Left colon (tissue), 2 donors: ENCODE results near the gene PLEKHA7. TPM values are rescaled to one million over a fixed set of nuclear protein-coding genes. Genes with fewer than 3 reads are reported as not detected.
"Not testable (repeated sequence)": the region's sequence is repeated elsewhere in the genome, so short reads cannot be mapped to it uniquely, and the experiment has no call there.

Experiments
- ATAC-seq: fragments of 200-7000 bp; cut with Tn5 transposase; one replicate; pipeline ENCODE4 v1.9.1; 2020; ENCODE audit warnings: mild to moderate bottlenecking, moderate library complexity
- DNase-seq, 2 donors: peaks; one replicate each; pipeline ENCODE4 v3.0.0-alpha.2; 2020
- intact Hi-C, 2 donors: fragments of 100-400 bp; cut with DNase I in 1 of 2; cut with micrococcal nuclease in 1 of 2; formaldehyde crosslinking; loops; one replicate each; pipeline versions ENCODE4 v1.11.2 to v1.14.0; 2022; cut with DNase I, micrococcal nuclease
- total RNA-seq, 2 donors: library from RNA; stranded (reverse); fragmentation: NEBNext Ultra II Directional; extraction: Animal tissue kit (Norgen Biotek cat#: 25700); gene quantifications; one replicate each; pipeline ENCODE4 v1.2.1, GENCODE V29; 2021
- donor health status: DM: no; HTN: no; CAD: no.
- donor health status: DM: yes; HTN: yes; CAD: no.

Gene PLEKHA7
- total RNA-seq, 2 donors from 2014 or later: 81.3 to 110 TPM

- peak; percentile 66 for ATAC-seq
- DNase-seq: peak; percentile 54 to 73
- intact Hi-C loops: no loop called here
Measured at GRCh38 chr11:17013548-17014320, 480 bp downstream of the PLEKHA7 start.

DNA sequence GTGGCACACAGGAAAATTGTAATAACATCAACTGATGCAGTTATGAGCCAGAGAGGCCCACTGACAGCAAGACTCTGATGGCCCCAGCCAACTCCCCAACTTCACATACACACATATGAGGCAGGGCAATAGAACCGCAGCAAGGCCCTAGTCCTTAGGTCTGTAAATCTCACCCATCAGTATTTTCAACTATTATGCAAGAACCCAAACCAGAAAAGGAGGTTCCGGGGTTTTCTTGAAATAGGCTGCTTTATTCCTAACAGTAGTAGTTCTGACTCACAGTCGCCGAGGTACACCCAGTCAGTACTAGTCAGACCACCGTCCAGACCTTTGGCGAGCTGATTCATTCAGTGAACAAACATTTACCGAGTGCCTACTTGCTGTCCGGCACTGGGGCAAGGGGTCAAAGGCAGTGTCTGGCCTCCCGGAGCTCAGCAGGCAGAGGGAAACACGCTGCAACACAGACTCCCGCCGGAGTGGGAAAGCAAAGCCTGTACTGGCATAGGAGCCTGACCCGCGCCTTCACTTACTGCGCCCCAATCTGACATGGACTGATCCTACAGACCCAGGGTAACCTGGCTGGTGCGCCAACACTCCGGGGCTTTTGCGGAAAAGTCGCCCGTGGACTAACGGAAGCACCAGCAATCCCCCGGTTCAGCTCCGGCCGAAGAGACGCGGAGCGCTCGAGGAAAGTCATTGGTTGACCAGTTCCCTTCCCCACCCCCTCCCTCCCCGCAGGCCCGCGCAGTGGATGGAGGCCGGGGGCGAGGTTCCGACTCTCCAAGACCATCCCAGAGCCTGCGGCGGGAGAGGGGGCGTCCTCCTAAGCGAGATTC, 1.3 kb downstream of the PLEKHA7 start:
- intact Hi-C loops: no loop called here
- ATAC-seq: peak; percentile 54
- peak; percentile 64 to 73 for DNase-seq

DNA sequence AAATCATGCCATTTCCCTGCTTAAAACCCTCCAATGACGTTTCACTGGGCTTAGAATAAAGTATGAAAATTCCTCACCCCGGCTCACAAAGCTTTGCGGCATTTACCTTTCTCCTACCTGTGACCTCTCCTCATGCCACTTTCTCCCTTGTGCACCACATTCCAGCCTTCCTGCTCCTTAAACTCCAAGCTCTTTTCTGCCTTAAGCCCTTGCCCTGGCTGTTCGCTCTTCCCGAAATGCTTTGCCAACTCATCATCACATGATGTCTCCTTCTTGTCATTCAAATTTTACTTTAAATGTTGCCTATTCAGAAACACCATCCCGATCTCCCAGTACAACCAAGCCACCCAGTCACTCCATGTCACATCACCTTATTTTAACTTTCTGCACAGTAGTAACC, 2.0 kb downstream of the PLEKHA7 start:
- no peak for DNase-seq
- intact Hi-C loops: no loop called here
- ATAC-seq: no peak

- ATAC-seq (no peak), DNase-seq (no peak)
- intact Hi-C loops: no loop called here
Measured at GRCh38 chr11:17010851-17011420, 3.3 kb downstream of the PLEKHA7 start.

DNA sequence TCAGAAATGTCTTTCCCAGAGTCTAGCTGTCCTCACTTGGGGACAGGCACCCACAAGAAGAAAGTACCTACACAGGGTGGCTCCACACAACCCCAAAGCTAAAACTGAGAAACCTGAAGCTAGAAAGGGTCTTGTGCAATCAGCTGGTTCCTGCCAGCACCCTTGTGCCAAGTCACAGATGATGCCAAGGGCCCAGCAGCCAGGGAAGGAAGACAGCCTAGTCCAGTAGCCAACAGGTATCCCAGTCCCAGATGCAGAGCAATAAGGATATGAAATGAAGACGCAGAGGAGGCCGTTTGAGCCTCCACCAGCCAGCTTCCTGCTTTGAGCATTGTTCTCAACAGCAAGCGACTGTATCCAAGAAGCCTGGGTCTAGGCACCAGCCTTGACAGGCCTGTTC, 6.1 kb downstream of the PLEKHA7 start:
- intact Hi-C loops: no loop called here
- peak; percentile 62 for ATAC-seq
- peak in 1 of 2 donors; percentile 45 for DNase-seq

GRCh38 chr11:17005646-17006045, 8.6 kb downstream of the PLEKHA7 start:
- DNase-seq: no peak
- no peak for ATAC-seq
- intact Hi-C loops: no loop called here

DNA sequence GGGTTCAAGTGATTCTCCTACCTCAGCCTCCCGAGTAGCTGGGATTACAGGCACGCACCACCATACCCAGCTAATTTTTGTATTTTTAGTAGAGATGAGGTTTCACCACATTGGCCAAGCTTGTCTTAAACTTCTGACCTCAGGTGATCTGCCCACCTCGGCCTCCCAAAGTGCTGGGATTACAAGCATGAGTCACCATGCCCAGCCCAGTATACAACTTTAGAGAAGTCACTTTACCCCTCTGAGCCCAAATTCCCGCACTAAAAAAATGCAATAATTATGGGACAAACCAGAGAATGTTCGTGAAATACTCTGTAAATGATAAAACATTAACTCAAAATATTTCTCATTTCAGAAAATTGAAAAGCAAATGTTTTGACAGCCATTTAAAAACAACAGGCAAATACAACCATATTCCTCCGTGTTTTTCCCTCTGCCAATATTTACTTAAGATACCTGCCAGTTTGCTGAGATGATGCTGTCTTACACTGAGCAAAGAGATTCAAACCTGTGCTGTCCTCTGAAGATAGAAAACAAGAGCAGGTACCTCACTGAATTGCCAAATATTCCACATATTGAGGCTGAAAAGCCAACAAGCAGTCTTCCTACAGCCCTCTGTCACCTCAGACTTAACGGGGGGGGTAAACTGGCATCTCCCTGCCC, 9.6 kb downstream of the PLEKHA7 start:
- intact Hi-C loops: no loop called here
- ATAC-seq (peak; percentile 19), DNase-seq (no peak)

GRCh38 chr11:17003426-17003825, 10.8 kb downstream of the PLEKHA7 start:
- no peak for DNase-seq
- ATAC-seq: peak; percentile 50
- intact Hi-C loops: no loop called here

- ATAC-seq: no peak
- intact Hi-C loops: no loop called here
- DNase-seq: no peak
Measured at GRCh38 chr11:17002543-17002942, 11.7 kb downstream of the PLEKHA7 start.

DNA sequence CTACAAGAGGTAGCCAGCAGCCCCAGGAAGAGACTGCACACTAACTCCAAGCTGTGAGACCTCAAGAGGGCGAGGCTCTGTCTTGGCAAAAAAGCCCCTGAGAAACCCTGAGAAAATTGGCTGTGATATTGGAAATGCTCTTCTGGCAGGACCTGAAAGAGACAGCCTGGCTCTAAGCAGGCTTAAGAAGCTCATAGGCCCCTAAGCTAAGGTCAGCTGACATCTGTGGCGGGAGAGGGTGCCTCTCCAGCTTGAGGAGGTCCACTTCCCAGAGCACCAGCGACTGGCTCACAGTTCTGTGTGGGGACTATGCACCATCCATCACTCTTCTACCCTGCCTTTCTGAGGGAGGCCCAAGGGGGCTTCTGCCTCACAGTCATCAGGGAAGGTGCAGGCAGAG, 12.4 kb downstream of the PLEKHA7 start:
- ATAC-seq (no peak), DNase-seq (no peak)
- intact Hi-C loops: no loop called here

GRCh38 chr11:17000987-17001386, 13.2 kb downstream of the PLEKHA7 start:
- ATAC-seq: no peak
- no peak for DNase-seq
- intact Hi-C loops: no loop called here

DNA sequence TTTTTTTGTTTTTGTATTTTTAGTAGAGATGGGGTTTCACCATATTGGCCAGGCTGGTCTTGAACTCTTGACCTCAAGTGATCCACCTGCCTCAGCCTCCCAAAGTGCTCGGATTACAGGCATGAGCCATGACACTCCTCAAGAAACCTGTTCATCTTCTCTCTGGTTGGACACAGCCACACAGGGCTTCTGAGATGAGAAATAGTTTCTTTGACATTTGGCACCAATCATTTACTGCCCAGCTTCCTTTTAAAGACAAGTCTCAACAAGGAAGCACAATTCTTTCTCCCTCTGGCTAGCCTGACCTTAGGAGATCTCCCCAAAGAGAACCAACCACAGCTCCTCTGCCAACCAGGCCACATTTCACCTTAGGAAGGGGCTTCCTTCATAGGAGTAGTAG, 14.0 kb downstream of the PLEKHA7 start:
- DNase-seq, intact Hi-C loops, ATAC-seq: not testable (repeated sequence)

- ATAC-seq (no peak), DNase-seq (no peak)
- intact Hi-C loops: no loop called here
Measured at GRCh38 chr11:16999116-16999515, 15.1 kb downstream of the PLEKHA7 start.

DNA sequence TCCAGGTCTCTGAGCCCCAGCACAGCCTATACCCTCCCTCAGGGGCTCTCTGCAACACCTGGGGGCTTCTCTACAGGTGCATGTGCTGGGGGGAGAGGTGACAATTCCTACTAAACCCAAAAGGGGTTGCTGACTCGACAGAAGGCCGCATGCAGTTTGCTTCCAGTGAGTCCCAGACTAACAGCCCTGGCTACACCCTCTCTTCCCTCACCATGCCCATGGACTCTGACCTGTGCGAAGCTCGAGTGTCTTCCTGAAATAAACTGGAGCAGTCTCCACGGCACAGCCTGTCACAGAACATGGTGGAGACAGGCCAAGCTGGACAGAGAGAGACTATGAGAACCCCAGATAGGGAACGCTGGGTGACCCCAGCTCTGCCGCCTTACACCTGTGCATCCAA, 16.6 kb downstream of the PLEKHA7 start:
- peak; percentile 78 to 85 for DNase-seq
- ATAC-seq: peak; percentile 88
- intact Hi-C loops: no loop called here

GRCh38 chr11:16993495-16993894, 20.7 kb downstream of the PLEKHA7 start:
- DNase-seq (no peak), ATAC-seq (peak; percentile 34)
- intact Hi-C loops: no loop called here

DNA sequence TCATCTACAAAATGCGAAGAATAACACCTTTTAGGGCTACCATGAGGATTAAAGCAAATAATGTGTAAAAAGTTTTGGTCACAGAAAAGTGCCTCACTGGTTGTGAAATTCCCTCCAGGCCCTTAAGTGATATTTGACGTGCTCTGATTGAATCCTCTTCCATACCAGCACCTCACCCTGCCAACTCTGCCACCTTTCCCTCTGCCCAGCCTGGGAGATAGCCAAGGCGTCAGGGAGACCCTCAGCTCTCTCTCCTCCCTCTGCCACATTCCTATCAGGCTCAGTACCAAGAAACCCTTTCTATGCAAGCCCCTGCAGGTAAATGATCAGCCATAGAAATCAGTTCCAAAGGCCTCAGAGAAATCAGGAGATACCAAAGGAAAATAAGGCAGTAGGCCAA, 21.4 kb downstream of the PLEKHA7 start:
- intact Hi-C loops: no loop called here

GRCh38 chr11:16989554-16989953, 24.7 kb downstream of the PLEKHA7 start:
- ATAC-seq (no peak), DNase-seq (no peak)
- intact Hi-C loops: no loop called here

More for the DNA sequence above, 21.4 kb downstream of the PLEKHA7 start:
- no peak for DNase-seq
- ATAC-seq: no peak

DNA sequence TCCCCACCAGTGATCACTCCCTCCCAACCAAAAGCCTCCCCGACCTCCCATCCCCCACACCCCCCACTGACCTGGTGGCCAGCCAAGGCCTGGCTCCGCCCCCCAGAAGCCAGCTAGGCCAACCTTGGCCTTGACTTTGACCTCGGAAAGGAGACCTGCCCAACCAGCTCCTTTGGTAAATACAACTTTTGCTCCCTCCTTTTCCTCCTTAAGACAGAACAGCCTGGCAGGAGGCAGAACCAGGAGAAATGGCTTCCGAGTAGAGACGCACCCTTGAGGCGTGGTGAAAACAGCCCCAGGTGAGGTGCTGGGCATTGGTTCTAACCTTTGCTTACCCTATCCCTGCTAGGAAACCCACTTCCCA, 27.0 kb downstream of the PLEKHA7 start:
- DNase-seq (peak; percentile 84 to 85), ATAC-seq (peak; percentile 75)
- intact Hi-C loops: no loop called here

GRCh38 chr11:16986434-16987204, 27.6 kb downstream of the PLEKHA7 start:
- ATAC-seq: peak; percentile 80
- DNase-seq: peak; percentile 88 to 95
- intact Hi-C loops: no loop called here
